GM19438 (cell line): ENCODE measurements around the gene NKX2-2.

Experiments
- ATAC-seq: cut with Tn5 transposase; IDR thresholded peaks from one replicate; pipeline ENCODE4 v1.9.1; 2021; ENCODE audit warnings: low read depth; ENCODE audit not compliant: unreplicated experiment

The NKX2-2 gene

DNA sequence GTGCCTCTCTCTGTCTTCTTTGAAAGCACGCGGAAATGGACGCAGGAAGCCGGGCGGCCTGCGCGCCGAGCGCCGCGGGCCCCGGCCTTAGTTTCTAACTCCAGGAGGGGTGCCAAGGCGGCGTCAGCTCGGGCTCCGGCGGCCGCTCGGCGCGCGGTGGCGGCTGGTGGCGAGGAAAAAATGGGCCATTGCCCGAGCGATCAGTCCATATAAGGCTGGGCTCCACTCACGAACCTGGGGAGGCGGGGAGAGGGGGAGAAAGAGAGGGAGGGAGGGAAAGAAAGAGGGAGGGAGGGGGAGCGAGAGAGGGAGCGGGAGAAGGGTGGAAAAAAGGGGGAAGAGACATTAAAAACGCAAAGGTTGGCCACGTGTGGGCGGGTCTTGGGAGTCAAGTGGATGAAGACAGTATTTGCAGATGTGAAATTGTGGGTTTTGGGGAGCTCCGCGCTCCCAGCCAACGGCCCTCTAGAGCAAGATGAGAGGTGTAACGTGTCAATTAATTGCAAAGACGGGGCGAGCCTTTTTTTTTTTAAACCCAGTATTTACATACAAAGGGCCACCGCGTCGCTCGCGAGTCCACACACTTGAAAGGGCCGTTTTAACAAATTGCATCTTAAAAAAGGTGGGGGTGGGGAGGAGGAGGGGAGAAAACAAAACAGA, at the start of gene NKX2-2:
NKX2-2 (minus strand) TSS at position 184 of the 660 bp plus-strand sequence. CDS start 395 bp downstream, outside the sequence.
- no peak for ATAC-seq

DNA sequence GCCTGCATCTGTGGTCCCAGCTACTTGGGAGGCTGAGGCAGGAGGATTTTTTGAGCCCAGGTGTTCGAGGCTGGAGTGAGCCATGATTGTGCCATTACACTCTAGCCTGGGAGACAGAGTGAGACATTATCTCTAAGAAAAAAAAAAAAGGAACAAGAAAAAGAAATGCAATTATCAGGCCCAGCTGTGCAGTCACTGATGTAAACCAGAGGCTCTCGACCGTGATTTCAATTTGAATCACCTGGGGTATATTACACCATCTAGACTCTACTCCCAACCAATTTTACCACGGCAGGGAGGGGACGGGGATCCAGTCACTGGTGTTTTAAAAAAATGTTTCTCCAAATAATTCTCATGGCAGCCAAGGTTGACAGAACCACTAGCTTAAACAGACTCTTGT, 48.8 kb upstream of the NKX2-2 start:
- ATAC-seq = no peak

DNA sequence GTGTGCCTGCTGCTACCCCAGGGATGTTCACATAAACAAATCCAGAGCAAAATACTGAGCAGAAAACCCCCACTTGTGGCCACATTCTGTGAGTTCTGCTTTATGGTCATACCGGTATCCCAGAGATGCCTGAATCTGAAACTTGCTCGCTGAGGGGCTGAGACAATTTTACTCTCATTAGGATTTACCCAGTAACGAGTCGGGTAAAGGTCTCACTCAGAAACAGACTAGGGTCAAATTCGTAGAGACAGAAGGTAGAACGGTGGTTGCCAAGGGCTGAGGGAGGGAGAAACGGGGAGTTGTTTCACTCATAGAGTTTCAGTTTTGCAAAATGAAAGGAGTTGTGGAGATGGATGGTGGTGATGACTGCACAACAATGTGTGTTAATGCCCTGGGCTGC, 45.4 kb upstream of the NKX2-2 start:
- no peak for ATAC-seq

DNA sequence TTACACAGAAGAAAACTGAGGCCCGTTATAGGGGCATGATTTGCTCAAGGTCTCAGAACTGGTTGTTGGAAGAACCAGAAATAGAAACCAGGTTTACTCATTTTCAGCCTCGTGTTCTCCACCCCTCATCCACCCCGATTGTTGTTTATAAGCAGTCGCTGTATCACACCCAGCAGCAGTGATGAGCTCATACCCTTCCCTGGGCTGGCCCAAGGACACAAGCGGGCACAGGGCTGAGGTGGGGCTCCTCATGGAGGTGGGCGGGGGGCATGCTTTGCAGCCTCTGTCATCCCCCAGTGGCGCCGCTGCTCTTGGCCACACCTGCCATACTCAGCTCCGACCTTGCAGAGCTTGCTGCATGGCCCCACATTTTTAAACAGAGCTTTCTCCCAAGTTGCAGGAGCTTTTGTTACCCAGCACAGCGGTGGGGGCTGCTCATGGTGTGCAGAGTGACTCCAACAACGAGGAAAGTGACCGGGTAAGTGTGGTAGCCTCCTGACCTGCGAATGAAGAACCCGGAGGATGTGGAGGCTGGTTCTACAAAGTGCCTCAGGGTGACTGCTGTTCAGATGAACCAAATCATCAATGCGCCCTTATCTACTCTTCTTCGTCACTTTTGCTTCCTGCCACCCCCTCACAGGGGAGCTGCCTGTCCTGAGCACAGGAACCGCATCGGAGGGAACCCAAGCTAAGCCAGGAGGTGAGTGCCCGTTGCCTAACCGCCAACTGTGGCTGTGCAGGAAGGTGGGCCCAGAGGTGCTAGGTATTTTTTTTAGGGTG, 43.6 kb upstream of the NKX2-2 start:
- ATAC-seq = no peak

DNA sequence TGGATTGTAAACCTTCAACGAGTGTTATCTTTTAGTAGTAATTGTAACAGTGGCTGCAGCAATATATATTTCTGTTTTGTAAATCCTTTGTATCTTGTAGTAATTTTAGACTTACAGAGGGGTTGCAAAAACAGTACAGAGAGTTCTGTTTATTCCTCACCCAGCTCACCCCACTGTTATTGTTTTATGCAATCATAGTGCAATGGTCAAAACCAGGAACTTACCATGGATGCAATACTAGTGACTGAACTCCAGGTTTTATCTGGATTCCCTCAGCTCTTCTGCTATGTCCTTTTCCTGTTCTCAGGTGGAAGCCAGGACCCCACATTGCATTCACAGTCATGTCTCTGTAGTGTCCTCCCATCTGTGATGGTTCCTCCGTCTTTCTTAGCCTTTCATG, 42.5 kb upstream of the NKX2-2 start:
- ATAC-seq = no peak

DNA sequence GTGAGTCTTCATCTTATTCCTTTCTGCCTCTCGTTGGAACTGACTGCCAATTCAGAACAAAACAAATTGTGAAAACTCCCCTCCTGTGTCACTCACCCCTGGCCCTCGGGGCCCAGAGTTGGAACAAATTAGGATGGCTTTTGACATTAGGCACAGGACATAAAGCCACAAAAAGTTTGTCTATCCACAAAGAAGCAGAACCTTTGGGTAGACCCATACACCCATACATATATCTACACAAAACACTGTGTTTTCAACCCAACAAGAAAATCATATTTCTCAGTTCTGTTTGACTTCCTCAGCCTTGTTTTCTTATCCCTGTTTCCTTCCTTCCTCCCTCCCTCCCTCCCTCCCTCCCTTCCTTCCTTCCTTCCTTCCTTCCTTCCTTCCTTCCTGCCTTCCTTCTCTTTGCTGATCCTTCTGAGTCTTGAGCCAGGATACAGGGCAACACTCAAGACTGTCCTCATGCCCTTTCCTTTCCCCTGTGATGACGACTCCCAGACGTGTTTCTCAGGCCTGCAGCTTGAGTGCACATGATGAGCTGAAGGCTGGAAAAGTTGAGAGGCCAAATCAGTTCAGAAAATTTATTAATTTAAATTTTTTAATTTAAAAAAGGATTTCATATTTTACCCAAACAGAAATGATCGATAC, 41.7 kb upstream of the NKX2-2 start:
- ATAC-seq = no peak

DNA sequence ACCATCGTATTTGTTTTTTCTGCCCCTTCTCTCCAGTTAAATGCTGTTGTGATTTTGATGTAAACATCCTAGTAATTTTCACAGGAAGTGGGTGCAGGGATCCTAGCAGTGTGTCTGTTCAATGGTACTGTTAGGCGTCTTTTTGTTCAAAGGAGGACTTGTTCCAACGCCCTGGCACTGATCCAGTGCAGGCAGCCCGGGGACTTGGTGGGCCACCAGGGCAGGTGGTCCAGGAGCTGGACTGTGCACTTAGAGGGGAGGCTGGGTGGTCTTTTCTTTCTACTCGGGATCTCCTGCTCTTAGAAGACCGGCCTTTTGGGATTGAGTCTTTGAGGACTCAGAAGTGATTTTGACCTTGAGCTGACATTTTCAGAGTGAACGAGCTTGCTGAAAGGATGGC, 41.1 kb upstream of the NKX2-2 start:
- ATAC-seq = no peak

DNA sequence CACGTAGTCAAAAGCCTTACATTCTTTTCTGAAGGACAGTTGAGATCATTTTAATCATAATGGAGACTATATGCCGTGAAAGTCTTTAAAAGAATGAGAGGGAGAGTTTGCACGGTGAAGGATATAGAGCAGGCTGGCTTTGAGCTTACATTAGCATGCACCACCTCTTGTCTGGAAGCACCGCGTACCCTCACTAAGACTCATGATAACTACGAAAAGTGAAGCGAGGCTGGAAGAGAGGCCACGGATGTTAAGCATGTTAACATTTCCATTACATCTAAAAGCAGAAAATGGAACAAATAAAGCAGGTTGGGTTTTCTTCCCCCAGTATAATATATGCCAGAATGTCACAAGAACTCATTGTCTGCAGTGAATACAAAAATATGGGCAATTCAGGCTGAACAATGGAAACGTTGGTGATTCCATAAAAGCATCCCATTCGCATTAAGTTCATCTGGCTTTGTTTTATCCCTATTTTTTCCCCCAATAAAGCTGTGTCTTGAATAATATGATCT, 40.6 kb upstream of the NKX2-2 start:
- no peak for ATAC-seq

DNA sequence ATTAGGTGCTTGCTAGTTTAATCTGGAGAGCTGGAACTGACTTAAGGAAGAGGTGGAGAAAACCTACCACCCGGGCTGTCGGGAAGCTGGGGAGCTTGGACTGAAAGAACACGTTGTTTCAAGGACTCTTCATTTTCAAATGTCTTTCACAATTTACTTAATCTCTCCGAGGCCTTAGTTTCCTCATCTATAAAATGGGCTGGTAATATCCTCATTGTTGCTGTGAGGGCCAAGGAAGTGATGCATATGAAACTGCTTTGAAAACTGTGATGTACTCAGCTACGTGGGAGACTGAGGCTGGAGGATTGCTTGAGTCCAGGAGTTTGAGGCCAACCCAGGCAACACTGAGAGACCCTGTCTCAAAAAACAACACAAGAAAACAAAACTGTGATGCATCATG, 36.7 kb upstream of the NKX2-2 start:
- no peak for ATAC-seq

DNA sequence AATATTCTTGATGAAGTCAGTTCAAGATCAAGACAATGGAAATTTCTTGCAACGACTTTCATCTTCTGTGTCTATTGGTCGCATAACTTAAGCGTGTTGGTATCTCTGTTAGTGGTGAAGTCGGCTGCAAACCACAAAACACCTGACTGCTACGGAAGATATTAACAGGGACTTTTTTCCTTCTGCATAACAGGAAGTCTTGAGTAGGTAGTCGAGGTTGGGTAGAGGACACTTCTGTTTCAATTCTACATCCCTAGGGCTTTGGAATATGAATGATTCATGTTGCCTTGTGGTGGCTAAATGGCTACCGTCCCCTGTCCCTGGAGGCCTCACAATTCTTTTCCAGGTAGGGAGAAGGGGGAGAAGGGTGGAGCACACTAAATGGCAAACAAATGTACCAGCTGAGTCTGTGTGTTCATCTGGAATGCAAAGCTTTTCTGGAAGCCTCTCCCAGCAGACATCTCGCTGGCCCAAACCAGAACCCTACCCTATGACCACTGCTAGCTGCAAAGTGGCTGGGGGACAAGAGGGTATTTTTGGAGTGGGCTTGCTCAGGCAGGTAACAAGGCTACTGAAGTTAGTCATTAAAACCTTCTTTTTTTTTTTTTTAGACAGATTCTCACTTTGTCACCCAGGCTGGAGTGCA, 34.6 kb upstream of the NKX2-2 start:
- peak; percentile 64 for ATAC-seq

DNA sequence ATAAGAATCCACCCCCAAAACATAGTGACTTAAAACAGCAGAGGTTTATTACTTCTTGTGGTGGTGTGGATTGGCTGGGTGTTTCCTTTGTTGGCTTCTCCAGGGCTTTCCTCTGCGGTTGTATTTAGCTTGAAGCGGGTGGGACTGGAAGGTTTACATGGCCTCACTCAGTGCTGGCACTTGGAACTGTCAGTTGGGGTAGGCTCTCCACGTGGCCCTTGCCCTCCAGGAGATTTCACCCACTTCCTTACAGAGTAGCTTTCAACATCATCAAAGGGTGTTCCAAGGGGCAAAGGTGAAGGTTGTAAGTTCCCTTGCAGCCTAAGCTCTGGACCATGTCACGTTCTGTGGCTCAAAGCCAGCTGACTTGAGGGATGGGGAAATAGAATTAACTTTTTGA, 32.5 kb upstream of the NKX2-2 start:
- ATAC-seq = no peak

DNA sequence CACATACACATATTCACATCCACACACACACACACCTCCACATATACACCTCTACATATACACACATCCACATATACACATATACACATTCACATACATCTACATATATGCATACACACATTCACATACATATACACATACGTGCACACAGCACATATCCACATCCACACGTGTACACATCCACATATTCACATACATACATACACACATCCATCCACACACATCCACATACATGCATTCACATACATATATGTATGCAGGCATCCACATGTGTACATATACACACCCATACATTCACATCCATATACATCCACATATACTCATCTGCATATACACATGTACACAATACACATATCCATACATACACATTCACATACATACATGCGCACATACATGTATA, 25.6 kb upstream of the NKX2-2 start:
- no peak for ATAC-seq

DNA sequence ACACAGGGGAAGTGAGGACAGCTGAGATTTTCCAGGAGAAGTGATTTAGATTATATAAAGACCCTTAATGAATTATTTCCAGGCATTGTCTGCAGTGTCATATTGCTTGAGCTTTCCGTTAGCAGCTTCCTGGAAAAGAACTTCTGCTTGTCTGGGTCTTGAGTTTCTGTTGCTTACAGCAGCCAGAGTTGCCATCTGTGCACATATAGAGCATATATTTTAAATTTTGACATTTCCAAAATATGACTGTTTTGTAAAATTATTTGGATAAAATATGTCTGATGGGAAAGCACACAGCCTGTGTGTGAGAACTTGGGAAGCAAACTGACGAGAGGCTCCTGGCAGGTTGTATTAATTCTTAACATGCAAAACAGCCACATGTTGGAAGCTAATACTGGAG, 21.0 kb upstream of the NKX2-2 start:
- no peak for ATAC-seq

DNA sequence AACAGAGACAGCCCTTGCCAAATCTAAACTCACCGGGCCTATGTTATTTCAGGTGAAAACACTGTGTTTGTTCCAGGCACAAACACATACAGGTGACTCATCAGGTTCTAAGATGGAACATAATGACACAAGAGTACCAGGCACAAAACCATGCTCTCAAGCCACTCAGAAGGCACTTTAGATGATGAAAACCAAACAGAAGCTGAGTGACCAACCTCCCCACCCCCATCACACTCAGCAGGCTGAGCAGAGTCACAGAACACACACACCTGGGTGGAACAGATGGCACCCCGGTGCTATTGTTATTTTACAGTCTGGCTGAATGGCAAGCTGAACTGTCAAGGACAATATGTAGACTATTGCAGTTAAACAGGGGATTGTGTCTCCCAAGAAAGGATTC, 20.6 kb upstream of the NKX2-2 start:
- no peak for ATAC-seq

DNA sequence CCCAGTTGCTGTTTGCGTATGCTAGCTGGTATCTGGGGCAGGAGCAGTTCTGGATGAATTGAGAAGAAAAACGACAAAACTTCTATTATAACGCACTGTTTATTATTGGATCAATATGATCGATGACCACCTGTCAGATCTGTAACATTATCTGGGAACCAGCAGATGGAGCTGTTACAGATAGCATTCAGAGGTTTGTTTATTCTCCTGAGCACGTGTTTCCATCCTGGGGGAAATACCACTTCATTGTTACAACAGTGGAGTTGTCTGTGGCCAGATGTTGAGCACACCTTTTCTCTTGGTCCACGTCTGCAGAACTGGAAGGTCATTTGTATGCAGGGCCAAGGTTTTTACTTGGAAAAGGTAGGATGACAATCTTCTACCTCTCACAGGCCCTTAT, 16.0 kb upstream of the NKX2-2 start:
- no peak for ATAC-seq

DNA sequence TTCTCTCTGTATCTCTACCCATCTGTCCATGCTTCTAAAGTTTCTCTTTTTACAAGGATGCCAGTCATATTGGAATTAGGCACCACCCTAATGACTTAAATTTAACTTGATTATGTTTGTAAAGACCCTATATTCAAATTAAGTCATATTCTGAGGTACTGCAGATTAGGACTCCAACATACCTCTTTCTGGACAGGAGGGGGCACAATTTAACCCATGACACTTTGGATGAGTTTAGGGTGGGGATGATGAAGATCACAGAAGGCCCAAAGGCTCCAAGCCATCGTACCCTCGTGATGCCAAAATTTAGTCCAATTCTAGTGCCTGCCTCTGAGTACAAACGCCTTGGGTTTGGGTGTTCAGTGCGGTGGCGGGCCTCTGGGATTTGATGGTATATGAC, 15.0 kb upstream of the NKX2-2 start:
- no peak for ATAC-seq

DNA sequence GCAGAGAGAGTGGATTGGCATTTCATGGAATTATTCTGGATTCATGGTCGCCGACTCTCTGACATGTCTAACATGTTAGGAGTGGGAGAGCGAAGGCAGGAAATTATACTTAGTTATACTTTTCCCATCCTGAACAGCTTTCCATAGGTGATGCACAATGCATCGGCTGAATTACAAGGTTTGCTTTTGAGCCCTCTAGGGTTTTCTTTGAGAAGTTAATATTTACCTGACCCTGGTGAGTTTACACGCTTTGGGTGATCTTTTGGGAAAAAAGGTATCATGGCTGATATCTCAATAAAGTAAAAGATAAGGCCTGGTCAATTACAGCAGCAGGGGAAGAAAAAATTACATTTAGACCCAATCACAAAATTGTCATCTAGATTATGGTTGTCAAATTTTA, 14.0 kb upstream of the NKX2-2 start:
- ATAC-seq = no peak

DNA sequence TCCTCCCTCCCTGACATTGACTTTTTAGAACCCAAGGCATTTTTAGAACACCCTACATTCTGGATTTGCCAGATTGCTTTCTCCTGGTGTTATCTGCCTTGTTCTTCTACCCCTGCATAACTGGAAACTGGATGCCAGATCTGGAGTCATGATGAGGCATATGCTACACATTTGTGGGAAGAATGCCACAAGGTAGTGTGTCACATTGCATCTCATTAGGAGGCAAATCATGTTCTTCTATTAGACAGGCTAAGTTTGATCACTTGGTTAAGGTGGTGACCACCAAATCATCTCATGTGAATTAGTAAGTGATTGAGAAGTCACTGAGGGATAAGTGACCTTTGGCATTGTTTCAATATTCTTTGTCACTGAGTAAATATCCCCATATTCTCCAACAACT, 12.9 kb upstream of the NKX2-2 start:
- ATAC-seq = no peak

DNA sequence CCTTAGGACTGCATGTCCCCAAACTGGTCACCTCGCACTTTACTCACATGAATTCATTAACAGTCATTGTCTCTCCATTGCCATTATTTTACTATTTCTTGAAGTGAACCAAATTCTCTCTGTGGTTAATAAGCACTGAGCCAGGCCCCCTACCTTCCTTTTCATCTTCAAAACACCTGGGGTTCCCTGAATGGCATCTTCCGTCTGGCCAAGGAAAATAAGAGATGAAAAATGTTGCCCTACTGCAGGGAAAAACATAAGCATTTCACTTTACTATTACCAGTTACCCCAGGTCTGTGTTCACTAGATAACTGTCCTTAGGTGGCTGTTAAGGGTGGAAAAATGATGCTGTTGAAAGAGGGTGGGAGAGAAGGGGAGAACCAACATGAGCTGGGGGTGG, 10.0 kb upstream of the NKX2-2 start:
- ATAC-seq = no peak

DNA sequence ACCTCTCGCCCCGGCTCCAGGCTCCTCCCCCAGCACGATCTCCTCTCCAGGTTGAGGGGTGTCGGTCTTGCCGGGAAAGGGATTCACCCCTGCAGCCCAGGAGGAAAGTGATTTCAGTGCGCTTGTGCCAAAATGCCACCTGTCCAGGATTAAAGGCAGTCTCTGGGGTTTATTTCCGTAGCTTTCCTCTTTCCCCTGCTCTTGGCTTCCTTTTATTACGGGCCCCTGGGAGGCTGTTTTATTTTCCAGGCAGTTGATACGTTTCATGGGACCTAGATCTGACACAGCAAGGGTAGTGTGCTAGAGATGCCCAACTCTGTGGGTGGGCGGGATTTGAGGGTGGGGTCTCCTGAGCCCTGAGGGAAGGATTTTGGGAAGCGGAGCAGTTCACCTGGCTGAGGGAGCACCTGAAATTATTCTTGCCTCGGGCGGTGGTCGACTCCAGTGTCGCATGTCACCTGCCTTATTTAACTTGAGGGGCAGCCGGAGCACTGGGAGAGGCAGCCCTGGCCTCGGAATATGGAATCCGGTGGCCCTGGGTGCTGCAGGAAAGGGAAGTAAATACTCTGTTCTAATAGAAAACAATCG, 9.5 kb upstream of the NKX2-2 start:
- no peak for ATAC-seq
